ENCODE results near the gene FAM131A. TPM values are rescaled to one million over a fixed set of nuclear protein-coding genes. Genes with fewer than 3 reads are reported as not detected.

The FAM131A gene
- total RNA-seq, 1 donor from 2014 or later, result 22.7 TPM

- H3K4me3 ChIP-seq (ENCODE audit: low read depth, low read length), result no peak overlapping the region
- DNase-seq (ENCODE audit: low read depth), result no peak
- no peak for TF ChIP-seq CTCF (conservative IDR thresholded peaks at IDR 0.05; ENCODE audit: low read depth, low read length)
Measured at GRCh38 chr3:184307915-184308314, 29.5 kb upstream of the FAM131A start.

GRCh38 chr3:184308744-184309143 lies 28.7 kb upstream of the FAM131A start:
- TF ChIP-seq CTCF (conservative IDR thresholded peaks at IDR 0.05; ENCODE audit: low read depth, low read length), result peak; percentile 20
- no peak overlapping the region for H3K4me3 ChIP-seq (ENCODE audit: low read depth, low read length)
- no peak for DNase-seq (ENCODE audit: low read depth)

- H3K4me3 ChIP-seq (ENCODE audit: low read depth, low read length), result no peak overlapping the region
- no peak for DNase-seq (ENCODE audit: low read depth)
- TF ChIP-seq CTCF (conservative IDR thresholded peaks at IDR 0.05; ENCODE audit: low read depth, low read length), result no peak
Measured at GRCh38 chr3:184311633-184312032, 25.8 kb upstream of the FAM131A start.

- peak within 1 kb of the TSS; percentile 92 for H3K4me3 ChIP-seq (ENCODE audit: low read depth, low read length)
- DNase-seq (ENCODE audit: low read depth), result no peak
- no peak for TF ChIP-seq CTCF (conservative IDR thresholded peaks at IDR 0.05; ENCODE audit: low read depth, low read length)
Measured at GRCh38 chr3:184314363-184314699, 23.1 kb upstream of the FAM131A start, which contains the start of gene EIF4G1. Gene EIF4G1 (plus strand): TSS chr3:184314606. CDS start chr3:184315797, 1,191 bp downstream.

GRCh38 chr3:184314700-184315542 lies 22.5 kb upstream of the FAM131A start:
- TF ChIP-seq CTCF (conservative IDR thresholded peaks at IDR 0.05; ENCODE audit: low read depth, low read length), result no peak
- DNase-seq (ENCODE audit: low read depth), result no peak
- peak overlapping the region; percentile 92 for H3K4me3 ChIP-seq (ENCODE audit: low read depth, low read length)

GRCh38 chr3:184315543-184315867 lies 21.9 kb upstream of the FAM131A start:
- H3K4me3 ChIP-seq (ENCODE audit: low read depth, low read length), result peak overlapping the region; percentile 92
- no peak for TF ChIP-seq CTCF (conservative IDR thresholded peaks at IDR 0.05; ENCODE audit: low read depth, low read length)
- no peak for DNase-seq (ENCODE audit: low read depth)

Measured in epithelial cell of proximal tubule (primary cell).